BLaER1 treated with 17β-estradiol and CSF1 and Interleukin-3, amounts not matched to agents 10 nM and 100 nM (cell line): Measurements from ENCODE around the gene HGF.
A peak's percentile ranks its signal among the peaks of the same experiment; 100 is the strongest.

ENCODE experiments used
- H3K27ac ChIP-seq, 11 experiments: shearing (Covaris generic); formaldehyde crosslinking; 2 replicates each; pipeline ENCODE4 v1.8.1; 2022
- H3K27me3 ChIP-seq, 11 experiments: shearing (Covaris generic); formaldehyde crosslinking; 2 replicates each; pipeline ENCODE4 v1.8.1; 2022
- H3K36me3 ChIP-seq, 11 experiments: shearing (Covaris generic); formaldehyde crosslinking; 2 replicates each; pipeline ENCODE4 v1.8.1; 2022
- H3K4me1 ChIP-seq, 10 experiments: shearing (Covaris generic); formaldehyde crosslinking; 2 replicates each; pipeline ENCODE4 v1.8.1; 2022
- H3K4me2 ChIP-seq, 11 experiments: shearing (Covaris generic); formaldehyde crosslinking; 2 replicates each; pipeline ENCODE4 v1.8.1; 2022
- H3K4me3 ChIP-seq, 10 experiments: shearing (Covaris generic); formaldehyde crosslinking; 2 replicates each; pipeline ENCODE4 v1.8.1; 2022
- H3K9ac ChIP-seq, 11 experiments: shearing (Covaris generic); formaldehyde crosslinking; 2 replicates each; pipeline ENCODE4 v1.8.1; 2022
- H3K9me3 ChIP-seq, 11 experiments: shearing (Covaris generic); formaldehyde crosslinking; replicated peaks in 1 of 11; 2 replicates each; pipeline ENCODE4 v1.8.1; 2022
- H4K20me1 ChIP-seq, 11 experiments: shearing (Covaris generic); formaldehyde crosslinking; 2 replicates each; pipeline ENCODE4 v1.8.1; 2022
- Cebpa-rat ChIP-seq, 11 experiments: shearing (Covaris generic); IDR thresholded peaks; 2 replicates each; pipeline ENCODE4 v1.8.1; 2022

Gene HGF

DNA sequence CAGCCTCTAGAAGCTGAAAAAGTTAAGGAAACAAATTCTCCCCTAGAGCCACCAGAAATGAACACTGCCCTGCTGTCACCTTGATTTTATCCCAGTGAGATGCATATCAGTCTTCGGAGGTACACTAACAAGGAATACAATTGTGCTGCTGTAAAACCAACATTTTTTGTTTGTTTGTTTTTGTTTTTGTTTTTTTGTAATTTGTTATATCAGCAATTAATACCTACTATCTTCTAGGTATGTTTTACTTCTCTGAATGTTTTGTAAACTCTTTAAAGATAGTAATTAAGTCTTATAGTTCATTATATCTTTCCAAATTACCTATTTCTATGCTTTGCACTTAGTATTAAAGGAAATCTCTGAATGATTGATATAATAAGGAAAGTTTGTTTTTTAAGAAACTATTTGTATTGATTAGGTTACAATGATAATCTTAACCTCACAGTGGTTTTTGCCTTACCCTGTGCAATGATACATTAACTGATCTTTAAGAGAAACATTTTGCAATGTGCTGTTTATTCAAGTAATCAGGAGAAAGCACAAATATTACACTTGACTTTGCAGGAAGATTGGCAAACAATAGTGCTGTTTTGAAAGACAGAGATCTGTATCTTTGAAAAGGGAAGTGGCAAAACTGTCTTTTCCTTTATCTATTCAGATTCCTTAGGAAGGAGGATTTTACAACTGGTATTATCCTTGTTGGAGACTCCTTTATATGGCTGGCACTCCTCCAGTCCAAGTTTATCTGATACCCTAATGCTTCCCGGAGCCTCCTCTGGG is 11.3 kb upstream of the HGF start:
- H4K20me1 ChIP-seq = no peaks in the 10 kb centered on the region
- H3K9ac ChIP-seq = peak overlapping the region in 5 of 11 experiments; percentile 4 to 52 (median 11); a peak in 3 of 22 replicates
- no peaks in the 10 kb centered on the region for H3K36me3 ChIP-seq
- peak overlapping the region; percentile 27 to 77 (median 61); a peak in 21 of 22 replicates for H3K4me2 ChIP-seq
- H3K4me3 ChIP-seq = no peak overlapping the region
- peaks cover 47 to 81% (median 73%) of the 10 kb centered on the region in 10 experiments for H3K4me1 ChIP-seq
- TF ChIP-seq Cebpa-rat (IDR thresholded peaks at IDR 0.05) = 0 out of 22 replicates have a peak, but pooled peaks of 1 of the 11 experiments have one; percentile 35
- H3K27me3 ChIP-seq = no peaks in the 10 kb centered on the region
- H3K27ac ChIP-seq = peak overlapping the region; percentile 17 to 93 (median 49); a peak in 18 of 22 replicates
- peaks cover 0 to 4% (median 0%) of the 10 kb centered on the region in 11 experiments; a peak in 1 of 22 replicates for H3K9me3 ChIP-seq

- Histone ChIP-seq H3K4me3 (no peak overlapping the region), H3K36me3 (no peaks in the 10 kb centered on the region), H3K4me1 (peaks cover 61 to 95% (median 87%) of the 10 kb centered on the region in 10 experiments), H3K9ac (no peak overlapping the region), H3K27ac (peak overlapping the region in 9 of 11 experiments; percentile 4 to 95 (median 93); a peak in 16 of 22 replicates), H4K20me1 (no peaks in the 10 kb centered on the region), H3K9me3 (no peaks in the 10 kb centered on the region), H3K27me3 (no peaks in the 10 kb centered on the region), H3K4me2 (peak overlapping the region in 10 of 11 experiments; percentile 6 to 72 (median 30); a peak in 14 of 22 replicates)
- TF ChIP-seq Cebpa-rat (IDR thresholded peaks at IDR 0.05) = no peak
Measured at GRCh38 chr7:81779706-81780105, 9.9 kb upstream of the HGF start.

- Histone ChIP-seq H3K9ac (peak overlapping the region in 7 of 11 experiments; percentile 72 to 78 (median 75); a peak in 10 of 22 replicates), H3K4me3 (no peak overlapping the region), H4K20me1 (no peaks in the 10 kb centered on the region), H3K4me1 (peaks cover 71 to 100% (median 93%) of the 10 kb centered on the region in 10 experiments), H3K9me3 (no peaks in the 10 kb centered on the region), H3K4me2 (peak overlapping the region; percentile 70 to 89 (median 79)), H3K36me3 (no peaks in the 10 kb centered on the region), H3K27ac (peak overlapping the region; percentile 79 to 95 (median 91); a peak in 20 of 22 replicates), H3K27me3 (no peaks in the 10 kb centered on the region)
- no peak for TF ChIP-seq Cebpa-rat (IDR thresholded peaks at IDR 0.05)
Measured at GRCh38 chr7:81777697-81778096, 7.8 kb upstream of the HGF start.

GRCh38 chr7:81776948-81777630 is 7.2 kb upstream of the HGF start:
- H4K20me1 ChIP-seq = no peaks in the 10 kb centered on the region
- H3K4me2 ChIP-seq = peak overlapping the region; percentile 70 to 89 (median 79)
- peak overlapping the region; percentile 72 to 78 (median 76); a peak in 21 of 22 replicates for H3K9ac ChIP-seq
- no peaks in the 10 kb centered on the region for H3K36me3 ChIP-seq
- H3K4me1 ChIP-seq = peaks cover 73 to 98% (median 91%) of the 10 kb centered on the region in 10 experiments
- peak overlapping the region in 5 of 10 experiments; percentile 5 to 29 (median 14); a peak in 4 of 20 replicates for H3K4me3 ChIP-seq
- H3K27me3 ChIP-seq = no peaks in the 10 kb centered on the region
- H3K27ac ChIP-seq = peak overlapping the region; percentile 79 to 95 (median 91)
- H3K9me3 ChIP-seq = no peaks in the 10 kb centered on the region
- TF ChIP-seq Cebpa-rat (IDR thresholded peaks at IDR 0.05) = no peak

GRCh38 chr7:81776161-81776560 is 6.3 kb upstream of the HGF start:
- peak overlapping the region; percentile 72 to 78 (median 76); a peak in 21 of 22 replicates for H3K9ac ChIP-seq
- peak overlapping the region; percentile 70 to 89 (median 79) for H3K4me2 ChIP-seq
- no peaks in the 10 kb centered on the region for H4K20me1 ChIP-seq
- 0 out of 22 replicates have a peak, but pooled peaks cover 0 to 3% (median 0%) of the 10 kb centered on the region in 11 experiments for H3K9me3 ChIP-seq
- peak overlapping the region in 6 of 10 experiments; percentile 5 to 29 (median 12); a peak in 6 of 20 replicates for H3K4me3 ChIP-seq
- no peaks in the 10 kb centered on the region for H3K36me3 ChIP-seq
- TF ChIP-seq Cebpa-rat (IDR thresholded peaks at IDR 0.05) = peak in 7 of 11 experiments; percentile 70 to 91 (median 83); a peak in 11 of 22 replicates
- H3K27me3 ChIP-seq = no peaks in the 10 kb centered on the region
- peak overlapping the region; percentile 79 to 95 (median 91); a peak in 21 of 22 replicates for H3K27ac ChIP-seq
- H3K4me1 ChIP-seq = peaks cover 75 to 98% (median 91%) of the 10 kb centered on the region in 10 experiments

DNA sequence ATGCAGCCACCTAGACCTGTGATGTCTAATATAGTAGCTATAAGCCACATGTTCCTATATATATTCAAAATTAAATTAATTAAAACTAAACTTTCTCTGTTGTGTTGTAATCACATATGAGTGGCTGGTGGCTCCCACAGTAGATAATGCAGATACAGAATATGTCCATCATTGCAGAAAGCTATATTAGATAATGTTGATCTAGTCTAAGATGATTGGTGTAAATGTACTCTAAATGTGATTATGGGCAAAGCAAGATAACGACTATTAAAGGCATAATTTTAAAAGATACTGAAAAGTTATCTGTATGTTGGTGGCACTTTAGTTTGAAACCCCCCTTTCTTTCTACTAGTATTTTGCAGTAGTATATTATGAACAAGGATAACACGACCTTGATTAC is 5.7 kb upstream of the HGF start:
- no peaks in the 10 kb centered on the region for H4K20me1 ChIP-seq
- 0 out of 20 replicates have a peak overlapping the region, but pooled peaks of 1 of the 10 experiments have one; percentile 10 for H3K4me3 ChIP-seq
- H3K36me3 ChIP-seq = no peaks in the 10 kb centered on the region
- H3K27me3 ChIP-seq = no peaks in the 10 kb centered on the region
- no peak for TF ChIP-seq Cebpa-rat (IDR thresholded peaks at IDR 0.05)
- peak overlapping the region; percentile 70 to 89 (median 79) for H3K4me2 ChIP-seq
- peak overlapping the region; percentile 71 to 95 (median 91); a peak in 21 of 22 replicates for H3K27ac ChIP-seq
- peak overlapping the region; percentile 66 to 78 (median 76); a peak in 16 of 22 replicates for H3K9ac ChIP-seq
- H3K4me1 ChIP-seq = peaks cover 80 to 98% (median 92%) of the 10 kb centered on the region in 10 experiments
- 0 out of 22 replicates have a peak, but pooled peaks cover 0 to 3% (median 0%) of the 10 kb centered on the region in 11 experiments for H3K9me3 ChIP-seq

- peak overlapping the region; percentile 60 to 89 (median 79) for H3K4me2 ChIP-seq
Measured at GRCh38 chr7:81774551-81774950, 4.7 kb upstream of the HGF start.

DNA sequence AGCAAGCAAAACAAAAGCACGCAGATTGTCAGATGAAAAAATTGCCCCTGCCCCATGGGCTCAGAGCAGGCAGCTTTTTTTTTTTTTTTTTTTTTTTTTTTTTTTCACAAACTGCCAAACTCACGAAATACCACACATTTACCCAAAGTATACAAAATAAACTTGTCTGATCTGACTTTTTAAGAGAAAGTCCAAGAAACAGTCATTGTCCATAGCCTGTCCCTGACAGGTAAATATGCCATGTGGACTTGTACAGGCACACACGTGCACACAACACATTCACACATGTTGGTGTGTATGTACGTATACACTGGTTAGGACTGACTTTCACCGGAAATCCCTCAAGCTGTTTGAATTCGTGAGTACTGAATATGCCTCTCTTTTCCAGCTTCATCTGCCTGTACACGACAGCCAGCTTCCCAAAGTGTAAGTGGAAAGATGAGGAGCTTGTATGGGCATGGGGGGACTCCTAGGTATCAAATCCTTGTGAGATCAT is 929 bp upstream of the HGF start:
- peak overlapping the region; percentile 66 to 95 (median 92) for H3K27ac ChIP-seq
- TF ChIP-seq Cebpa-rat (IDR thresholded peaks at IDR 0.05) = no peak
- H3K4me2 ChIP-seq = peak overlapping the region; percentile 76 to 92 (median 85)
- H3K27me3 ChIP-seq = no peaks in the 10 kb centered on the region
- H3K9ac ChIP-seq = peak overlapping the region; percentile 75 to 90 (median 87)
- H3K36me3 ChIP-seq = peaks cover 0 to 28% (median 0%) of the 10 kb centered on the region in 11 experiments; a peak in 7 of 22 replicates
- H3K9me3 ChIP-seq = peaks cover 0 to 5% (median 0%) of the 10 kb centered on the region in 11 experiments; a peak in 2 of 22 replicates
- H3K4me3 ChIP-seq = peak overlapping the region in 9 of 10 experiments; percentile 56 to 83 (median 67); a peak in 17 of 20 replicates
- H3K4me1 ChIP-seq = peaks cover 59 to 83% (median 75%) of the 10 kb centered on the region in 10 experiments
- no peaks in the 10 kb centered on the region; a peak in 1 of 22 replicates for H4K20me1 ChIP-seq

More at GRCh38 chr7:81774551-81774950, 4.7 kb upstream of the HGF start:
- Histone ChIP-seq H3K4me3 (no peak overlapping the region), H3K27me3 (no peaks in the 10 kb centered on the region), H3K36me3 (no peaks in the 10 kb centered on the region), H3K27ac (peak overlapping the region in 10 of 11 experiments; percentile 86 to 95 (median 92); a peak in 20 of 22 replicates), H3K9ac (peak overlapping the region in 3 of 11 experiments; percentile 16 to 28 (median 19); a peak in 4 of 22 replicates), H4K20me1 (no peaks in the 10 kb centered on the region), H3K9me3 (0 out of 22 replicates have a peak, but pooled peaks cover 0 to 3% (median 0%) of the 10 kb centered on the region in 11 experiments), H3K4me1 (peaks cover 78 to 92% (median 89%) of the 10 kb centered on the region in 10 experiments)
- TF ChIP-seq Cebpa-rat (IDR thresholded peaks at IDR 0.05) = no peak
